ENCODE measurements around the gene SCEL. TPM values are rescaled to one million over a fixed set of nuclear protein-coding genes. Genes with fewer than 3 reads are reported as not detected.
A peak's percentile ranks its signal among the peaks of the same experiment; 100 is the strongest.

SCEL gene
- total RNA-seq, 1 donor from 2014 or later = not detected

DNA sequence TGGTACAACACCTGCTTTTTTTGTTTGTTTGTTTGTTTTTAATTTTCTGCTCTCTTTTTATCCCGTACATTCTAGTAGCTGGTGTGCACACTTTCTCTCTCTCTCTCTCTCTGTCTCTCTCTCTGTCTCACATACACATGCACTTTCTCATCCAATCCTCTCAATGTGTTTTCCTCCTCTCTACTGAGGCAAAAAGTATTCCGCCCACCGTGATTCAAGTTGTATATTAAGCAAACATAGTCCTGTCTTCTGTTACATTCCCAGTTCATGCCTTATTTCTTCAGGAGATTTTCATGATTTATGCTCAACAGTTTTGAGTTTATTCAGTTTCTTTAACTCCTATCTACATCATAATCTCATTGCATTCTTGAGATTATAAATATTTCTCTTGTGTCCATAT, 38.2 kb upstream of the SCEL start:
- peaks cover 1% of the 10 kb centered on the region for H3K27me3 Mint-ChIP-seq (ENCODE audit: unreplicated experiment)
- no peak for DNase-seq (ENCODE audit: low spot score)
- H3K36me3 Mint-ChIP-seq (ENCODE audit: low read depth, unreplicated experiment) = no peaks in the 10 kb centered on the region
- no peak overlapping the region for H3K4me3 Mint-ChIP-seq (ENCODE audit: unreplicated experiment)
- H3K9me3 Mint-ChIP-seq (ENCODE audit: unreplicated experiment) = no peaks in the 10 kb centered on the region
- no peak overlapping the region for H3K27ac Mint-ChIP-seq (ENCODE audit: unreplicated experiment)
- H3K4me1 Mint-ChIP-seq (ENCODE audit: unreplicated experiment) = no peaks in the 10 kb centered on the region
- TF ChIP-seq, protein P1, sequence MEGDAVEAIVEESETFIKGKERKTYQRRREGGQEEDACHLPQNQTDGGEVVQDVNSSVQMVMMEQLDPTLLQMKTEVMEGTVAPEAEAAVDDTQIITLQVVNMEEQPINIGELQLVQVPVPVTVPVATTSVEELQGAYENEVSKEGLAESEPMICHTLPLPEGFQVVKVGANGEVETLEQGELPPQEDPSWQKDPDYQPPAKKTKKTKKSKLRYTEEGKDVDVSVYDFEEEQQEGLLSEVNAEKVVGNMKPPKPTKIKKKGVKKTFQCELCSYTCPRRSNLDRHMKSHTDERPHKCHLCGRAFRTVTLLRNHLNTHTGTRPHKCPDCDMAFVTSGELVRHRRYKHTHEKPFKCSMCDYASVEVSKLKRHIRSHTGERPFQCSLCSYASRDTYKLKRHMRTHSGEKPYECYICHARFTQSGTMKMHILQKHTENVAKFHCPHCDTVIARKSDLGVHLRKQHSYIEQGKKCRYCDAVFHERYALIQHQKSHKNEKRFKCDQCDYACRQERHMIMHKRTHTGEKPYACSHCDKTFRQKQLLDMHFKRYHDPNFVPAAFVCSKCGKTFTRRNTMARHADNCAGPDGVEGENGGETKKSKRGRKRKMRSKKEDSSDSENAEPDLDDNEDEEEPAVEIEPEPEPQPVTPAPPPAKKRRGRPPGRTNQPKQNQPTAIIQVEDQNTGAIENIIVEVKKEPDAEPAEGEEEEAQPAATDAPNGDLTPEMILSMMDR (IDR thresholded peaks at IDR 0.05; ENCODE audit: unreplicated experiment) = no peak

DNA sequence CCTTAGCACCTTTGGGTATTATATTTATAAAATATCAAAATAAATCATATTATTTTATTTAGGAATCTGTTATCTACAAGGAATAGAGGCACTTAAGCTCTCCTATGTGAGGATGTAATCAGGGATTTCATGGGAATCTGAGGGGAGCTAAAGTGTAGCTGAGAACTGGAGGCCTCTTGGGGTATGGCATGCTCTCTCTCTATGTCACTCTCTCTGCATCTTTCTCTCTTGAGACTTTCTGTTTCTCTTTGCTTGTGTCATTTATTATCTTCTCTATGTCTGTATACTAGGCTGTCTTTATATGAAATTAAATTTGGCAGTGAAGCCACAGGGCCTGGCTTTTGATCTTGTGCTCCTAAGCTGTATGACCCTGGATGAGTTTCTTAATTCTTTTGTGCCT, 37.7 kb upstream of the SCEL start:
- Mint-ChIP-seq H3K36me3 (ENCODE audit: low read depth, unreplicated experiment) (no peaks in the 10 kb centered on the region), H3K9me3 (ENCODE audit: unreplicated experiment) (no peaks in the 10 kb centered on the region), H3K27ac (ENCODE audit: unreplicated experiment) (no peak overlapping the region), H3K27me3 (ENCODE audit: unreplicated experiment) (peaks cover 1% of the 10 kb centered on the region), H3K4me1 (ENCODE audit: unreplicated experiment) (no peaks in the 10 kb centered on the region), H3K4me3 (ENCODE audit: unreplicated experiment) (no peak overlapping the region)
- TF ChIP-seq, protein P1 (IDR thresholded peaks at IDR 0.05; ENCODE audit: unreplicated experiment) = no peak
- DNase-seq (ENCODE audit: low spot score) = no peak

DNA sequence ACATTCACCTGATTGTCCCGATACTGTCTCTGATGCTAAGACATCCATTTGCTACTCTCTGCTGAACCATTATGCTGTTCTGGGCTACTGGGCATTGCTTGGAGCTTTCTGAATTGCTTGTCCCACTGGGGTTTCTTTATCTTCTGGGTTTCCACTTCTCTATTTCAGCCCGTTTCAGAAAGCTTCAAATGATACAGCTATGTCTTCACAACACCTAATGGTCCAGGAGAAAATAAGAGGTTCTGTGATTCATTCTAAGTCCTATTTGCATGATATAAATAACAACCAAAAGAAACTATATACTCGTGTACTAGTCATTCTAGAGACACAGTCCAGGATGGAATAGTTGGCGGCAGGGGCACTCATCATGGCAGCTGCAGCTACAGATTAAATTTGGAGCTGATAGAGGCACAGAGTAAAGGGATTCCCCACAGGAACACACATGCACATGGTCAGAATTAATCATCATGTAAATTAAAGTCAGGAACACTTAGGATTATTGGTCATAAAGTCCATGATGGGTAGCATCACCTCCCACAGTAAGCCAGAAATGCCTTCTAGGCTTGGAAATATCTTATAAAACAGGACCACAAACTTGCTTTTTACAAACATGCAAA, 33.3 kb upstream of the SCEL start:
- Mint-ChIP-seq H3K4me3 (ENCODE audit: unreplicated experiment) (no peak overlapping the region), H3K9me3 (ENCODE audit: unreplicated experiment) (no peaks in the 10 kb centered on the region), H3K36me3 (ENCODE audit: low read depth, unreplicated experiment) (no peaks in the 10 kb centered on the region), H3K27ac (ENCODE audit: unreplicated experiment) (no peak overlapping the region), H3K4me1 (ENCODE audit: unreplicated experiment) (no peaks in the 10 kb centered on the region), H3K27me3 (ENCODE audit: unreplicated experiment) (peaks cover 1% of the 10 kb centered on the region)
- TF ChIP-seq, protein P1 (IDR thresholded peaks at IDR 0.05; ENCODE audit: unreplicated experiment) = no peak
- no peak for DNase-seq (ENCODE audit: low spot score)

DNA sequence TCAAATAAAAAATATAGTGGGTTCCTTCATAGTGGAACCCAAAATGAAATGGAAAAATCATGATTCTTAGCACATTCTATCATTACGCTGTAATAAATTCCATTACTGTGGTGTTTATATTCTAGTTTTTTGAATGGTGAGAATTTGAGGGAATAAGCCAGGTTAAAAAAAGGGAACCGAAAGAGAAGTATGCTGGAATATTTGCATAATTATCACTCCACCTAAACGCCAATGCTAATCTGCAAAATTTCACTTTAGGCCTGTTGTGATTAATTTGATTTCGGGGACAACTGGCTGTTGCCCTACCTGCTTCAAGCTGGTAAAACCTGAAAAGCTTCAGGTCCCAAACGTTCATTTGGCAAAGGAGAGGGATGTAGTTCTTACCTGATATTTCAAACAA, 32.1 kb upstream of the SCEL start:
- Mint-ChIP-seq H3K27me3 (ENCODE audit: unreplicated experiment) (peaks cover 1% of the 10 kb centered on the region), H3K9me3 (ENCODE audit: unreplicated experiment) (no peaks in the 10 kb centered on the region), H3K36me3 (ENCODE audit: low read depth, unreplicated experiment) (no peaks in the 10 kb centered on the region), H3K27ac (ENCODE audit: unreplicated experiment) (no peak overlapping the region), H3K4me3 (ENCODE audit: unreplicated experiment) (no peak overlapping the region), H3K4me1 (ENCODE audit: unreplicated experiment) (no peaks in the 10 kb centered on the region)
- TF ChIP-seq, protein P1 (IDR thresholded peaks at IDR 0.05; ENCODE audit: unreplicated experiment) = no peak
- DNase-seq (ENCODE audit: low spot score) = no peak

DNA sequence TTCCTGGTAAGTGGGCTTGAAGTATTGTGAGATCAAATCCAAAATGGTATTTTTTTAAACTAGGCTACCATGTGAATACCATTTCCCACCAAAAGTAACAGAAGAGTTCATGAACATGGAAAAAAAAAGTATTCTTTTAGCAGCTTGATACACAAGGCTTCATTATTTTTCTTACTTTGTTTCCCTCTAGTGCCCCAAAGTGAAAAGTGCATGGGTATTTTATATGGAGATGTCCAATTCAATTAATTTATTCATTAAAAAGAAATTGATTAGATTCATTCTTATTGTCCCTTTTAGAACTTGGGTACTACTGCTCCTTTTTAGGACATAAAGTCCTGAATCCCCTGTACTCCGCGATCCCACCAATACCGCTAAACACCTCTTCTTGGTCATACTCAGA, 28.6 kb upstream of the SCEL start:
- no peak for DNase-seq (ENCODE audit: low spot score)
- no peaks in the 10 kb centered on the region for H3K36me3 Mint-ChIP-seq (ENCODE audit: low read depth, unreplicated experiment)

More for the DNA sequence above, 28.6 kb upstream of the SCEL start:
- H3K27ac Mint-ChIP-seq (ENCODE audit: unreplicated experiment) = no peak overlapping the region
- no peaks in the 10 kb centered on the region for H3K9me3 Mint-ChIP-seq (ENCODE audit: unreplicated experiment)
- no peak overlapping the region for H3K4me3 Mint-ChIP-seq (ENCODE audit: unreplicated experiment)
- H3K27me3 Mint-ChIP-seq (ENCODE audit: unreplicated experiment) = peaks cover 1% of the 10 kb centered on the region
- TF ChIP-seq, protein P1 (IDR thresholded peaks at IDR 0.05; ENCODE audit: unreplicated experiment) = peak; percentile 30
- no peaks in the 10 kb centered on the region for H3K4me1 Mint-ChIP-seq (ENCODE audit: unreplicated experiment)
